Measurements from ENCODE around the gene ASB13.

Gene ASB13

GRCh38 chr10:5613481-5614154 is 52.8 kb downstream of the ASB13 start:
- Histone ChIP-seq H3K9ac (ENCODE audit: insufficient read length) (no peak overlapping the region), H3K9me3 (ENCODE audit: low read depth, low read length) (no peaks in the 10 kb centered on the region), H3K4me3 (no peak overlapping the region), H3K27ac (no peak overlapping the region), H3K36me3 (ENCODE audit: insufficient read depth, low read length) (no peaks in the 10 kb centered on the region)
- TF ChIP-seq FOXP2 (optimal IDR thresholded peaks at IDR 0.05; ENCODE audit: control extremely low read depth, extremely low read length, insufficient read depth) (no peak), EZH2 (IDR thresholded peaks at IDR 0.05) (no peak), POLR2AphosphoS5 (IDR thresholded peaks at IDR 0.05; ENCODE audit: borderline replicate concordance, low read depth, low read length) (no peak)
- DNase-seq (ENCODE audit: low read depth, low spot score), result no peak

- Histone ChIP-seq H3K9me3 (ENCODE audit: low read depth, low read length) (no peaks in the 10 kb centered on the region), H3K9ac (ENCODE audit: insufficient read length) (no peak overlapping the region), H3K4me3 (no peak overlapping the region), H3K36me3 (ENCODE audit: insufficient read depth, low read length) (no peaks in the 10 kb centered on the region), H3K27ac (no peak overlapping the region)
- DNase-seq (ENCODE audit: low read depth, low spot score), result no peak
- TF ChIP-seq FOXP2 (optimal IDR thresholded peaks at IDR 0.05; ENCODE audit: control extremely low read depth, extremely low read length, insufficient read depth) (no peak), EZH2 (IDR thresholded peaks at IDR 0.05) (no peak), POLR2AphosphoS5 (IDR thresholded peaks at IDR 0.05; ENCODE audit: borderline replicate concordance, low read depth, low read length) (no peak)
These were observed 54.3 kb downstream of the ASB13 start for GRCh38 chr10:5611899-5612680.

- no peak for DNase-seq (ENCODE audit: low read depth, low spot score)
- H3K4me3 ChIP-seq, result no peak overlapping the region
- no peaks in the 10 kb centered on the region for H3K36me3 ChIP-seq (ENCODE audit: insufficient read depth, low read length)
- H3K9ac ChIP-seq (ENCODE audit: insufficient read length), result no peak overlapping the region
- TF ChIP-seq POLR2AphosphoS5 (IDR thresholded peaks at IDR 0.05; ENCODE audit: borderline replicate concordance, low read depth, low read length), result no peak
- TF ChIP-seq FOXP2 (optimal IDR thresholded peaks at IDR 0.05; ENCODE audit: control extremely low read depth, extremely low read length, insufficient read depth), result no peak
- TF ChIP-seq EZH2 (IDR thresholded peaks at IDR 0.05), result no peak
- H3K27ac ChIP-seq, result no peak overlapping the region
- H3K9me3 ChIP-seq (ENCODE audit: low read depth, low read length), result no peaks in the 10 kb centered on the region
These were observed 56.3 kb downstream of the ASB13 start for GRCh38 chr10:5609952-5610616.

- H3K4me3 ChIP-seq, result no peak overlapping the region
- no peak for DNase-seq (ENCODE audit: low read depth, low spot score)
- TF ChIP-seq POLR2AphosphoS5 (IDR thresholded peaks at IDR 0.05; ENCODE audit: borderline replicate concordance, low read depth, low read length) (no peak), FOXP2 (optimal IDR thresholded peaks at IDR 0.05; ENCODE audit: control extremely low read depth, extremely low read length, insufficient read depth) (no peak), EZH2 (IDR thresholded peaks at IDR 0.05) (no peak)
- H3K9ac ChIP-seq (ENCODE audit: insufficient read length), result no peak overlapping the region
- H3K9me3 ChIP-seq (ENCODE audit: low read depth, low read length), result no peaks in the 10 kb centered on the region
- no peaks in the 10 kb centered on the region for H3K36me3 ChIP-seq (ENCODE audit: insufficient read depth, low read length)
- no peak overlapping the region for H3K27ac ChIP-seq
These were observed 57.7 kb downstream of the ASB13 start for GRCh38 chr10:5608608-5609220.

GRCh38 chr10:5607594-5607993 is 58.8 kb downstream of the ASB13 start:
- Histone ChIP-seq H3K4me3 (no peak overlapping the region), H3K9ac (ENCODE audit: insufficient read length) (no peak overlapping the region), H3K9me3 (ENCODE audit: low read depth, low read length) (no peaks in the 10 kb centered on the region), H3K36me3 (ENCODE audit: insufficient read depth, low read length) (no peaks in the 10 kb centered on the region), H3K27ac (no peak overlapping the region)
- TF ChIP-seq EZH2 (IDR thresholded peaks at IDR 0.05) (no peak), POLR2AphosphoS5 (IDR thresholded peaks at IDR 0.05; ENCODE audit: borderline replicate concordance, low read depth, low read length) (no peak), FOXP2 (optimal IDR thresholded peaks at IDR 0.05; ENCODE audit: control extremely low read depth, extremely low read length, insufficient read depth) (no peak)
- DNase-seq (ENCODE audit: low read depth, low spot score), result no peak

DNA sequence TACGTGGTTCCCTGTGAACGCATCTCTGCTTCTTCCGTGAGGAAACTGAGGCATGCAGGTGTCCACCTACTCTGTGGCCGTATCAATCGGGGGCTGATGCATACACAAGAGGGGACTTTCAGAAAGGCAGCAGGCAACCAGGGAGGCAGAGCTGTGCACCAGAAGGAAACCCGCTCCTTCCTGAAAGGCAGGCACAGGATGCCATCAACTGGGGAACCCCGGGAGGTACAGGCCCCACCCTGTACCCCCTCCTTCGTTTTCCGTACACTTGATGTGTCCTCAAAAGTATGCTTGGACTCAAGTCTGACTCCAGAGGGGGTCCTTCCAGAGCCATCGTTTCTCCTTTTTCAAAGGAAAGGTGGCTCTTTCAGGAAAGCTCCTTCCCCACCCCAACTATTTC is 59.5 kb downstream of the ASB13 start:
- no peaks in the 10 kb centered on the region for H3K9me3 ChIP-seq (ENCODE audit: low read depth, low read length)
- H3K9ac ChIP-seq (ENCODE audit: insufficient read length), result no peak overlapping the region
- H3K4me3 ChIP-seq, result no peak overlapping the region
- H3K27ac ChIP-seq, result no peak overlapping the region
- DNase-seq (ENCODE audit: low read depth, low spot score), result no peak
- no peaks in the 10 kb centered on the region for H3K36me3 ChIP-seq (ENCODE audit: insufficient read depth, low read length)
- TF ChIP-seq POLR2AphosphoS5 (IDR thresholded peaks at IDR 0.05; ENCODE audit: borderline replicate concordance, low read depth, low read length), result no peak
- TF ChIP-seq FOXP2 (optimal IDR thresholded peaks at IDR 0.05; ENCODE audit: control extremely low read depth, extremely low read length, insufficient read depth), result no peak
- TF ChIP-seq EZH2 (IDR thresholded peaks at IDR 0.05), result no peak

- TF ChIP-seq EZH2 (IDR thresholded peaks at IDR 0.05) (no peak), FOXP2 (optimal IDR thresholded peaks at IDR 0.05; ENCODE audit: control extremely low read depth, extremely low read length, insufficient read depth) (no peak), POLR2AphosphoS5 (IDR thresholded peaks at IDR 0.05; ENCODE audit: borderline replicate concordance, low read depth, low read length) (no peak)
- H3K9me3 ChIP-seq (ENCODE audit: low read depth, low read length), result no peaks in the 10 kb centered on the region
- no peak for DNase-seq (ENCODE audit: low read depth, low spot score)
- no peak overlapping the region for H3K9ac ChIP-seq (ENCODE audit: insufficient read length)
- no peak overlapping the region for H3K4me3 ChIP-seq
- no peaks in the 10 kb centered on the region for H3K36me3 ChIP-seq (ENCODE audit: insufficient read depth, low read length)
- H3K27ac ChIP-seq, result no peak overlapping the region
These were observed 60.1 kb downstream of the ASB13 start for GRCh38 chr10:5606321-5606720.

DNA sequence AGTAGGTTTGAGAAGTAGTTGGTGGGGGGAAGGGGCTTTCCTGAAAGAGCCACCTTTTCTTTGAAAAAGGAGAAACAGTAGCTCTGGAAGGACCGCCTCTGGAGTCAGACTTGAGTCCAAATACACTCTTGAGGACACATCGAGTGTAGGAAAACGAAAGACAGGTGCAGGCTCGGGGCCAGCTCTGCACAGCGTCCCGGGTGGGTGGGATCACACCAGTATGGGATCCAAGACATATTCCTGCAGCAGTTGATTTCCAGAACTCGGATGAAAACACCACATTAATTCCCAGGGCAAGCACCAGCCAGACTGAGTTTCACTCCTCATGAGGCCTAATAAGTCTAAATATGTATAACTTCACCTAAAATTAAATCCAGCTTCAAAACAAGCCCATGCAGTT is 61.4 kb downstream of the ASB13 start:
- DNase-seq (ENCODE audit: low read depth, low spot score), result no peak
- Histone ChIP-seq H3K9ac (ENCODE audit: insufficient read length) (no peak overlapping the region), H3K4me3 (no peak overlapping the region), H3K36me3 (ENCODE audit: insufficient read depth, low read length) (no peaks in the 10 kb centered on the region), H3K27ac (no peak overlapping the region), H3K9me3 (ENCODE audit: low read depth, low read length) (no peaks in the 10 kb centered on the region)
- TF ChIP-seq FOXP2 (optimal IDR thresholded peaks at IDR 0.05; ENCODE audit: control extremely low read depth, extremely low read length, insufficient read depth) (no peak), EZH2 (IDR thresholded peaks at IDR 0.05) (no peak), POLR2AphosphoS5 (IDR thresholded peaks at IDR 0.05; ENCODE audit: borderline replicate concordance, low read depth, low read length) (no peak)

All from SK-N-MC (cell line).